GM20000 (cell line): ENCODE data around the gene BRD2.
A peak's percentile ranks its signal among the peaks of the same experiment; 100 is the strongest.

Experiments
- DNase-seq: peaks from one replicate; pipeline ENCODE4 v3.0.0; 2012; ENCODE audit warnings: low spot score
- TF ChIP-seq, protein P1 (sequence below): IDR thresholded peaks from 2 replicates; pipeline ENCODE4 v1.5.1; 2012; ENCODE audit warnings: mild to moderate bottlenecking, control low read depth; ENCODE audit errors: extremely low read depth, missing control alignments

BRD2 gene

DNA sequence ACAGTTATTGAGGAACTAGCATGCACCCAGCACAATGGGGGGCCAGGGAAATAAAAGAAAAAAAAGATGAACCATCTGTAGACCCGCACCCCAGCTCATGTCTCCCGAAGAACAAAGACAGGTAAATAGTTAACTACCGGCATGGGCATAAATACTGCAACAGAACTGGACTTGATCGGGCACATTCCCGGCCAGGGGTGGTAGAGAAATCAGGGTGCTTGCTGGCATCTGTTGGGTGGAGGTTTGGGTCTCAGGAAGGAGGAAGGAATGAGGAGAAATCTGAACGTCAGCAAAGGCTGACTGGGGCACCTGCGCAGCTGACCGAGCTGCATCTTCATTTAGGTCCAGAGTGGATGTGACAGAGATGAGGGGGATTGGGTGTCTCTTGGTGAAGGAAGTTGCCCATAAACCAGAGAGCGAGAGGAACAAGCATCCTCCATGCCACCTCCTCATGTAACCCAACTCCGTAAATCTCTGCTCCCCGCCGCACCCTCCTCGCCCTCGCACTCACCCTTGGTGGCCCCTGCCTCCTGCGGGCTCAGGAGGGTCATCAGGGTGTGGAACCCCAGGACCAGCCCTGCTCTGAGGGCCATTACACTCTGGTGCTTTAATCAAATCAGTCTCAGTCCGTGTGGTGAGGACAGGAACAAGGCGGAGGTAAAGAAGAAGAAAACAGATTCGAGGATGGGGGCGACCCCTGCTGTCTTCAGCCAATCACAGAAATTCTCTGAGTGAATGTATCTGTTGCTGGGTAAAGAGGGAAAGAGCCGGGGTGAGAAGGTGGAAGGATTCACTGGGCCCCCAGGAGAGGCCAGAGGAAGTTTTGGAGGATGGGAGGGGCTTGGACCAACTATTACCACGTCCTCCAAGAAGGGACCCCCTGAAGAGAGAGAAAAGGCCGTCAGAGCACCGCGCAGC is 40.8 kb downstream of the BRD2 start, which contains the start of gene HLA-DOA:
Gene HLA-DOA, minus strand, starts transcription at position 648 of the 918 bp plus-strand sequence.
- DNase-seq, result peak; percentile 93
- TF ChIP-seq, protein P1, sequence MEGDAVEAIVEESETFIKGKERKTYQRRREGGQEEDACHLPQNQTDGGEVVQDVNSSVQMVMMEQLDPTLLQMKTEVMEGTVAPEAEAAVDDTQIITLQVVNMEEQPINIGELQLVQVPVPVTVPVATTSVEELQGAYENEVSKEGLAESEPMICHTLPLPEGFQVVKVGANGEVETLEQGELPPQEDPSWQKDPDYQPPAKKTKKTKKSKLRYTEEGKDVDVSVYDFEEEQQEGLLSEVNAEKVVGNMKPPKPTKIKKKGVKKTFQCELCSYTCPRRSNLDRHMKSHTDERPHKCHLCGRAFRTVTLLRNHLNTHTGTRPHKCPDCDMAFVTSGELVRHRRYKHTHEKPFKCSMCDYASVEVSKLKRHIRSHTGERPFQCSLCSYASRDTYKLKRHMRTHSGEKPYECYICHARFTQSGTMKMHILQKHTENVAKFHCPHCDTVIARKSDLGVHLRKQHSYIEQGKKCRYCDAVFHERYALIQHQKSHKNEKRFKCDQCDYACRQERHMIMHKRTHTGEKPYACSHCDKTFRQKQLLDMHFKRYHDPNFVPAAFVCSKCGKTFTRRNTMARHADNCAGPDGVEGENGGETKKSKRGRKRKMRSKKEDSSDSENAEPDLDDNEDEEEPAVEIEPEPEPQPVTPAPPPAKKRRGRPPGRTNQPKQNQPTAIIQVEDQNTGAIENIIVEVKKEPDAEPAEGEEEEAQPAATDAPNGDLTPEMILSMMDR, result no peak

DNA sequence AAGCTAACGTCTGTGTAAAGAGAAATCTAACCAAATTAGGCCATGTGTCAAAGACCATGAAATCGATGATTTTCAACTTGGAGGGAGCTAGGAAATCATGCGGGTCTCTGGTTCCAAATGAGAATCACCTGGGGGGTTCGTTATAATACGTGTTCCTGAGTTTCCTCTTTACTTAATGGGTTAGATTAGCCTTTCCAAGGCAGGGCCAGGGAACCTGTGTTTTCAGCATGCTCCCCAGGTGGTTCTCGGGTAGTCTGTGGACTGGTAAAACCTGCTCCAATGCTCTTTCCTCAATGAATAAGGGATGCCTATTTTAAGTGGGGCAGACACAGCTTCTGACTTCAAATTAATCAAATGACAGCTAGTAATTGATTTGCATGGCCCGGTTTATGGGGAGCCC is 42.0 kb downstream of the BRD2 start:
- no peak for DNase-seq

DNA sequence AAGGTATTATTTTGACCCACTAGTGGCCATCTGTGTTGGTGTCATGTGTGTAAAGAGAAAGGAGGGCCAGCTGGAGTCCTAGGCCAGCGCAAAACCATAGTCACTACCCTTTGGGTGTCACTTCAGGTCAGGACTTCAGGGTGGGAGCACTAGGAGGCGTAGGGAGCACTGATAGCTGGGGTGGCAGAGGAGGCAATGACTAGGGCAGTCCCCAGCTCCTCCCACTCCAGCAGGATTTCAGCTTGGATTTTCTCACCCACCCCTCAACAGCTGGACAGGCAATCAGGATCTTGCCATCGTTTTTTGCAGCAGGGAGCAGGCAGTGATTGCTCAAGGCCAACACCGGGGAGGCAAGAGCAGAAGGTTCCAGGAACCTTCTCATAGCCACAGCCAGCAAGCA is 45.2 kb downstream of the BRD2 start:
- no peak for DNase-seq
- TF ChIP-seq, protein P1, result no peak

More for the DNA sequence above, 42.0 kb downstream of the BRD2 start:
- TF ChIP-seq, protein P1, result no peak

DNA sequence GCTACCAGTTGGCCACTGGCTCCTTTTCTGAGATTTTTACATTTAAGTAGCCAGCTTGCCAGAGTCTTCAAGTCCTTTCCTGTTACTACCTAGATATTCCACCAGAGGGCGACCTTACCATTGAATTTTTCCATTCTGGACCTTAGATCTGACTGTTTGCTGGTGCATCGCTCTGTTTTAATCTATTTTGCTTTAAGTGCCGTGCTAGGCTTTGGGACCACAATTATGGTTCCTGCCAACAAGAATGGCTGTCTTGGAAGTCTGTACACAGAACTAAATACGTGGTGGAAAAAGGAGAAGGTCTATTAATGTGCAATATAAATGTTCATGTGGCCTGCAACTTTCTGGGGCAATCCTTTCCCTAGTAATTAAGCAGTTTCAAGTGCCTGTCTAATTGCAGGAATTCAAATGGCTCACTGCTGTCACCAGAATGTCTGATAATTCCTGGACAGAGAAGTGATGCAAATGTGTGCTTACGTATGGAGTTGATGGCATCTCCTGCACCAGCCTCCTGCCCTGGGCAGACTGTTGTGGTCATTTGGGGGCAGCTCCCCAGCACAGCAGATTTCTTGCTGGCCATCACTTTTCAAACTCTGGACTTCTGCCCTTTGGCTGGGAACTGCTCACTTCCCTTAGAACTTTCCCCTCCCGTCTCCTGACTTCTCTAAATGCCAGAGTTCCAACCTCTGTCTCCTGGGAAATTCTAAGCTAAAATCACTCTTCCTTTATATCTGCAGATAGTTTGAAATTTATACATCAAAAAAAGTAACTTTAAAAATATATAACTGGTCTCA is 46.6 kb downstream of the BRD2 start:
- TF ChIP-seq, protein P1, result peak; percentile 47
- peak; percentile 68 for DNase-seq

DNA sequence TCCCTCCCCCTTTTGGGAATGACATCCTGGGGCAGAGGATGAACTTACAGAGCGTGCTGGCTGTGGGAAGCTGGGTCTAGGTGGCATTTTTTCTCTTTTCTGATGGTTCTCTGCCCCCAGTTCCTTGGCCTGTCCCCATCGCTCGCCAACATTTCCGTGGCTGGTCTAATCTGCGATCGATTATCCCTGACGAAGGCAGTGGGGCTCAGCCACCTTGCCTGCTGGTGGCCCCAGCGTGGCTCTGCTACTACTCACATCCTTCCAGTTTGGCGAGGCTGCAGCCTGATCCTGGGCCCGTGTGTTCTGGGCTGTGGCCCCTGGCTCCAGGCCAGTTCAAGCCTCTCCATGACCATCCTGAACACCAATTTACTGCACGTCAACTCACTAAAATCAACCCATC is 47.4 kb downstream of the BRD2 start:
- DNase-seq, result no peak
- TF ChIP-seq, protein P1, result no peak

DNA sequence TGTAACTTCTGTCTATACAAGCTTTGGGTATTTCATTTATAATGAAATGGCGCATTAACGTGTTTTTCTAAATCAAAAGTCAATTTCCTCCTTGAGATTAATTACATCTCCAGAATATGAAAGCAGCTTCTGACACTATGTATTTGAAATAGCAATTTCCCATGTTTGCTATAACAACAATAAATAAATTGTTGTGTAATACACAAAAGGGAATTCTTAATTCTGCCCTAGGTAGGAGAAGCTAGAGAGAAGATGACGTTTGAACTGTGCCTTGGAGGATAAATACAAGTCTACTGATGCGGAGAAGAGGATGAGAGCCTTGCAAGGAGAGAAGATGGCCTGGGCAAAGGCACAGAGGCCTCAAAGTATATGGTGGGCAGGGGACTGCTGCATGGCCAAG is 48.6 kb downstream of the BRD2 start:
- no peak for DNase-seq
- TF ChIP-seq, protein P1, result no peak
